Measurements from ENCODE around the gene ZNF236.
A peak's percentile ranks its signal among the peaks of the same experiment; 100 is the strongest.

Gene ZNF236

DNA sequence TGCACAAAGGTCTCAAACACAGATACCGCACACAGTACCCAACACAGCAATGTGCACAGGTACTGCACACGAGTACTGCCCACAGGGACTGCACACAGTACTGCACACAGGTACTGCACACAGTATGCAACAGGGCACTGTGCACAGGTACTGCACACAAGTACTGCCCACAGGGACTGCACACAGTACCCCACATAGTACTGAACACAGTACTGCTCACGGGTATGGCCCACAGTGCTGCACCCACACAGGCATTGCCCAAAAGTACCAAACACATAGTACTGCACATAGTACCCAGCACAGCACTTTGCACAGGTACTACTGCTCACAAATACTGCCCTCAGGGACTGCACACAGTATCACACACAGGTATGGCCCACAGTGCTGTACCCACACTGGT is 73.1 kb downstream of the ZNF236 start:
- ATAC-seq (peak; percentile 28), DNase-seq (no peak)
- H3K27ac Mint-ChIP-seq, result no peak overlapping the region
- H3K9me3 Mint-ChIP-seq, result no peaks in the 10 kb centered on the region
- H3K36me3 Mint-ChIP-seq (ENCODE audit: low read depth), result peaks cover 39% of the 10 kb centered on the region
- H3K27me3 Mint-ChIP-seq, result no peaks in the 10 kb centered on the region
- H3K4me3 Mint-ChIP-seq, result no peak overlapping the region
- no peaks in the 10 kb centered on the region for H3K4me1 Mint-ChIP-seq

DNA sequence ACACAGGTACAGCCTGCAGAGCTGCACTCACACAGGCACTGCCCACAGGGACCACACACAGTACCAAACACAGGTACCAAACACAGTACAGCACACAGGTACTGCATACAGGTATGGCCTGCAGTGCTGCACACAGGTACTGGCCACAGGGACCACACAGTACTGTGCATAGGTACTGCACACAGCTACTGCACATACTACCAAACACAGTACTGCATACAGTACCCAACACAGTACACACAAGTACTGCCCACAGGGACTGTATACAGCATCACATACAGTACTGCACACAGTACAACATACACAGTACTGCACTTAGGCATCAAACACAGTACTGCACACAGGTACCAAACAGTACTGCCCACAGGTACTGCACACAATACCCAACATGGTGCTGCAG is 74.3 kb downstream of the ZNF236 start:
- H3K27me3 Mint-ChIP-seq, result no peaks in the 10 kb centered on the region
- H3K27ac Mint-ChIP-seq, result no peak overlapping the region
- H3K4me3 Mint-ChIP-seq, result no peak overlapping the region
- peak; percentile 39 for ATAC-seq
- peaks cover 34% of the 10 kb centered on the region for H3K36me3 Mint-ChIP-seq (ENCODE audit: low read depth)
- H3K4me1 Mint-ChIP-seq, result no peaks in the 10 kb centered on the region
- H3K9me3 Mint-ChIP-seq, result no peaks in the 10 kb centered on the region
- no peak for DNase-seq

DNA sequence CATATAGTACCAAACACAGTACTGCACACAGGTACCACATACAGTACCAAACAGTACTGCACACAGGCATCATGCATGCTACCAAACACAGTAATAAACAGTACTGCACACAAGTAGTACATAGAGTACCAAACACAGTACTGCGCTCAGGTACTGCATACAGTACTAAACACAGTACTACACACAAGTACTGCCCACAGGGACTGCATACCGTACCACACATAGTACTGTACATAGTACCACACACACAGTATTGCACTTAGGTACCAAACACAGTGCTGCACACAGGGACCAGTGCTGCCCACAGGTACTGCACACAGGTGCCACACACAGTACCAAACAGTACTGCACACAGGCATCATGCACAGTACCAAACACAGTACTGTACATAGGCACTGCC is 74.9 kb downstream of the ZNF236 start:
- H3K4me3 Mint-ChIP-seq, result no peak overlapping the region
- H3K27me3 Mint-ChIP-seq, result no peaks in the 10 kb centered on the region
- H3K9me3 Mint-ChIP-seq, result no peaks in the 10 kb centered on the region
- H3K4me1 Mint-ChIP-seq, result no peaks in the 10 kb centered on the region
- H3K27ac Mint-ChIP-seq, result no peak overlapping the region
- DNase-seq, result no peak
- ATAC-seq, result peak; percentile 35
- H3K36me3 Mint-ChIP-seq (ENCODE audit: low read depth), result peaks cover 33% of the 10 kb centered on the region

DNA sequence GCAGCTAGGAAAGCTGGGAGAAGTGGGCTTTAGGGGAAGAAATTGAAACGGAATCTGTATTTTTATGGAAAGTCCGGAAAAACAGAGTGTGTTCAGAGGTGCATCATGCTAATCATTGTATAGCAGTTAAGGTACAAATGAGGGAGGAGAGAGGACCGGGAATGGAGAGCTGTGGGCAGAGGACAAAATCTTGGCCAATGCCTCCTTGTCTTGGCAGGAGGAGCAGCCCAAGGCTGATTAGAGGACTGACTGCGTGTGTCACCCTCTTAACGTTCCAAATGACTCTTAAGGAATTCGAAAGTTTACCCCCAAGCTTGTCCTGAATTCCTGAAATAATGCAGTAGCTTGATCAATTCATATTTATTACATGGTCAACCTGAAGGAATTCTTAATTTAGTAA is 81.0 kb downstream of the ZNF236 start:
- Mint-ChIP-seq H3K36me3 (ENCODE audit: low read depth) (peaks cover 30% of the 10 kb centered on the region), H3K9me3 (no peaks in the 10 kb centered on the region), H3K27ac (no peak overlapping the region), H3K4me3 (no peak overlapping the region), H3K4me1 (no peaks in the 10 kb centered on the region), H3K27me3 (no peaks in the 10 kb centered on the region)
- no peak for ATAC-seq
- no peak for DNase-seq

DNA sequence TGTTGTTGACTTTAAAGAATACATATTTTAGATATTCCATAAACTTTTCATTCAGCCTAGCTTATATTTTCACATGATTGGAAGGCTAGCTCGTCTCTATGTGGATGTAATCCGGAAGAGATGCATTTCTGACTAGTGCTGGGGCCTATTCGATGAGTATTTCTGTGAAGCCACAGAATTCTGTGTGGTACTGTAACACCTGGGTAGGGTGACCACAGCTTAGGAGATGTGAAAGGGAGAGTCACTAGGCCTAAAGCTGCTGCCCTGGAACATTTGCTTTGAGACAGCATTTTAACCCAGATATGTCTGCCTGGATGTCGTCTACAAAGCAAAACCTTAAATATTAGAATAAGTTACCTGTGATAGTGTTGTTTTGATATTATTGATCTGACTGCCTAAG is 83.5 kb downstream of the ZNF236 start:
- Mint-ChIP-seq H3K4me1 (peaks cover 2% of the 10 kb centered on the region), H3K27me3 (no peaks in the 10 kb centered on the region), H3K36me3 (ENCODE audit: low read depth) (peaks cover 24% of the 10 kb centered on the region), H3K4me3 (no peak overlapping the region), H3K27ac (no peak overlapping the region), H3K9me3 (no peaks in the 10 kb centered on the region)
- ATAC-seq (no peak), DNase-seq (no peak)

DNA sequence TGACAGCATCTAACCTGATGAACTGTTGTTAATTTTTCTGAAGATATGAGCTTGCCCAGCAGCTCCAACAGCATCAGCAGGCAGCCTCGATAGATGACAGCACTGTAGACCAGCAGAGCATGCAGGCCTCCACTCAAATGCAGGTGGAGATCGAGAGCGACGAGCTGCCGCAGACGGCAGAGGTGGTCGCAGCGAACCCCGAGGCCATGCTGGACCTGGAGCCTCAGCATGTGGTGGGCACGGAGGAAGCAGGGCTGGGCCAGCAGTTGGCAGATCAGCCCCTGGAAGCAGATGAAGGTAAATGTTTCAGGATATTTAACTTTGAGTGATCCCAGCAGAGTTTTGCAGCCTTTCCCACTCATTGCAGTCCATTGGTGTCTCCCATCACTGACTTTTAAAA is 85.9 kb downstream of the ZNF236 start:
- Mint-ChIP-seq H3K4me3 (no peak overlapping the region), H3K27ac (no peak overlapping the region), H3K9me3 (no peaks in the 10 kb centered on the region), H3K27me3 (no peaks in the 10 kb centered on the region), H3K36me3 (ENCODE audit: low read depth) (peaks cover 26% of the 10 kb centered on the region), H3K4me1 (peaks cover 2% of the 10 kb centered on the region)
- no peak for ATAC-seq
- DNase-seq, result no peak

DNA sequence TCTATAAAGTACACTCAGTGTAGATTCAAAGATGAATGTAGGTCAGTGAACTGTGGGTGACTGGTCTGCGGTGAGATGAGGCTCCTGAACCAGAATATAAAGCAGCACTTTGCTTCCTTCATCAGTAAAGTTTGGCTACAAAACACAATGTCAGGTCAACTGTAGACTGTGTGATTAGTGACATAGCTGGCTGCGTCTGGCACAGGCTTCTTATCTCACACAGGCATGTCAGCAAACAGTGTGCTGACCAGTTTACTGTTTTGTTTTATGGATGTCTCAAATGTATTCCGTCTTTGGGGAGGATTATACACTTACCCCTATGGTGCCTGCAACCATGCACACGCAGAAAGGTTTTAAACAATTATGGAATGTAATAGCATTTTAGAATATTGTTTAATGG is 87.1 kb downstream of the ZNF236 start:
- H3K27ac Mint-ChIP-seq, result no peak overlapping the region
- ATAC-seq (no peak), DNase-seq (no peak)
- H3K4me1 Mint-ChIP-seq, result peaks cover 7% of the 10 kb centered on the region
- H3K9me3 Mint-ChIP-seq, result no peaks in the 10 kb centered on the region
- H3K4me3 Mint-ChIP-seq, result no peak overlapping the region
- H3K27me3 Mint-ChIP-seq, result no peaks in the 10 kb centered on the region
- H3K36me3 Mint-ChIP-seq (ENCODE audit: low read depth), result peaks cover 34% of the 10 kb centered on the region

DNA sequence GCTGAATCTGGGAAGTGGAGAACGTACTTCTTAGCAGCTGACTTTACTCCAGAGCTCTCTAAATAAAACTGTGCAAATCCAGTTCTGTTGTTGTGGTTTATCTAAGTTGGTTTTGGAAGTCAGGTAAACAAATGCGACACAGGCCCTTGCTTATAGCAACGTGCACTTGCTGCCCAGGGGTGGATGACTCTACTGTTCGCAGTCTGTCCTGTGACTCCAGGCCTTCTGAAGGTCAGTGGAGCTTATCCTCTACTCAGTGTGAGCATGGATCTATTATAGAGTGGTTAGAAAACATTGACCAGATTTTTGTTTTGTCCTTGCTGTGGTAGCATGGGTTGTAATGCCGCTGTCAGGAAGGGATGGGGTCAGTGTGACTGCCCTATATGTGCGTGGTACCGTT is 89.1 kb downstream of the ZNF236 start:
- Mint-ChIP-seq H3K4me3 (no peak overlapping the region), H3K36me3 (ENCODE audit: low read depth) (peaks cover 35% of the 10 kb centered on the region), H3K4me1 (peaks cover 8% of the 10 kb centered on the region), H3K9me3 (no peaks in the 10 kb centered on the region), H3K27ac (no peak overlapping the region), H3K27me3 (no peaks in the 10 kb centered on the region)
- DNase-seq (no peak), ATAC-seq (no peak)

DNA sequence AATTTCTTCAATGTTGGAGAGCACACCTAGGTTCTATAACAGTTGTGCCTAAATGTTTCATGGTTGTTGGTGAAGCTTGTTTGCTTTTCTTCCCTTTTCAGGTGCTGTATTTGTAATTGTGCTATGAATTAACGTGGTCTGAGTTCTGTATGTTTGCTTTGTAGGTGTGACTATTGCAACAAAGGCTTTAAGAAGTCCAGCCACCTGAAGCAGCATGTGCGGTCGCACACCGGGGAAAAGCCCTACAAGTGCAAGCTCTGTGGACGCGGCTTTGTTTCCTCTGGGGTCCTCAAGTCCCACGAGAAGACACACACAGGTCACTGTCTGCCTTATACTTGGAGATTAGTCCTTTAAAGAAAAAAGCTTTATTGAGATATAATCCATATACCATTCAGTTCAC is 91.2 kb downstream of the ZNF236 start:
- no peaks in the 10 kb centered on the region for H3K27me3 Mint-ChIP-seq
- H3K4me3 Mint-ChIP-seq, result no peak overlapping the region
- peaks cover 24% of the 10 kb centered on the region for H3K36me3 Mint-ChIP-seq (ENCODE audit: low read depth)
- ATAC-seq (no peak), DNase-seq (no peak)
- H3K27ac Mint-ChIP-seq, result peak overlapping the region; percentile 33
- peaks cover 8% of the 10 kb centered on the region for H3K4me1 Mint-ChIP-seq
- H3K9me3 Mint-ChIP-seq, result no peaks in the 10 kb centered on the region

DNA sequence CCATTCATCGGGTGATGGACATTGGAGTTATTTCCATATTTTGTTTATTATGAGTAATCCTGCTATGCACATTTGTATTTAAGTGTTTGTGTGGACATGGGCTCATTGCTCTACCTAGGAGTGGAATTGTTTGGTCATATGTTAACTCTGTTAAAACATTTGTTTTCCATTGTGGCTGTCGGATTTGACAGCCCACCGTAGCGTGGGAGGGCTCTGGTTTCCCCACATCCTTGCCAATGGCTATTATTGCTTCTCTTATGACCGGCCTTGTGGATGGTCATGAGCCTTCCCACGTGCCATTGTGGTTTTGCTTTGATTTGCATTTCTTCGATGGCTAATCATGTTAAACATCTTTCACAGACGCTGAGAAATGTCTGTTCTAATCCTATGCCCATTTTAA is 92.0 kb downstream of the ZNF236 start:
- Mint-ChIP-seq H3K36me3 (ENCODE audit: low read depth) (peaks cover 21% of the 10 kb centered on the region), H3K4me1 (peaks cover 8% of the 10 kb centered on the region), H3K27me3 (no peaks in the 10 kb centered on the region), H3K9me3 (no peaks in the 10 kb centered on the region), H3K27ac (peak overlapping the region; percentile 33), H3K4me3 (no peak overlapping the region)
- ATAC-seq (no peak), DNase-seq (no peak)

DNA sequence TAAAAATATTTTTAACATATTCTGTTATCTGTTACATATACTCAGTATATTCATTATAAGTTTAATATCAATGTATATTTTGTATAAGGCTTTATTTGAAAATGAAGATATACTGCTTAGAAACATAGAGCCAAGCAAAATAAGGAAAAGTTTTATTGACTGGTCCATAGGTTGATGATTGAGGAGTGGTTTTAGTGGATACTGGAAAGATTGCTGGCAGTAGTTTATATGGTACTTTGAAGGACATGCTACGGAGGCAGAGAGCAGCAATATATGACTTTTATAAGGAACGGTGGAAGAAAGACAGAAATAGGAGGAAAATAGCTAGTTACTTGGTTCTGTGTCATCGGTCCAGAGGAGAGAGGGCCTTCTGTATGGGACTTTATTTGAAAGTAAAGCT is 92.4 kb downstream of the ZNF236 start:
- no peaks in the 10 kb centered on the region for H3K27me3 Mint-ChIP-seq
- no peak overlapping the region for H3K4me3 Mint-ChIP-seq
- peak overlapping the region; percentile 29 for H3K27ac Mint-ChIP-seq
- no peaks in the 10 kb centered on the region for H3K9me3 Mint-ChIP-seq
- peaks cover 8% of the 10 kb centered on the region for H3K4me1 Mint-ChIP-seq
- ATAC-seq, result no peak
- no peak for DNase-seq
- peaks cover 22% of the 10 kb centered on the region for H3K36me3 Mint-ChIP-seq (ENCODE audit: low read depth)

DNA sequence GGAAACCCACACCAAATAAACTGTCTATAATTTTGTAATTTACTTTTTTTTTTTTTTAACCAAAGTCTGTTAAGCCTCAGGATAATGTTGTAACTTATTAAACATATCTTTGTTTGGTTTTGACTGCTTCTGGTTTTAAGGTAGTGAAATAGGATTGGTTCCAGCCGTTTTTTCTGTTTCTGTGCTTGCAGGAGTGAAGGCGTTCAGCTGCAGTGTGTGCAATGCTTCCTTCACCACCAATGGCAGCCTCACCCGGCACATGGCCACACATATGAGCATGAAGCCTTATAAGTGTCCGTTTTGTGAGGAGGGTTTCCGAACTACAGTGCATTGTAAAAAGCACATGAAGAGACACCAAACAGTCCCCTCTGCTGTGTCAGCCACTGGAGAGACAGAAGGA is 93.1 kb downstream of the ZNF236 start:
- H3K27me3 Mint-ChIP-seq, result no peaks in the 10 kb centered on the region
- DNase-seq (no peak), ATAC-seq (no peak)
- H3K27ac Mint-ChIP-seq, result no peak overlapping the region
- peaks cover 26% of the 10 kb centered on the region for H3K36me3 Mint-ChIP-seq (ENCODE audit: low read depth)
- H3K9me3 Mint-ChIP-seq, result no peaks in the 10 kb centered on the region
- peaks cover 6% of the 10 kb centered on the region for H3K4me1 Mint-ChIP-seq
- H3K4me3 Mint-ChIP-seq, result no peak overlapping the region

DNA sequence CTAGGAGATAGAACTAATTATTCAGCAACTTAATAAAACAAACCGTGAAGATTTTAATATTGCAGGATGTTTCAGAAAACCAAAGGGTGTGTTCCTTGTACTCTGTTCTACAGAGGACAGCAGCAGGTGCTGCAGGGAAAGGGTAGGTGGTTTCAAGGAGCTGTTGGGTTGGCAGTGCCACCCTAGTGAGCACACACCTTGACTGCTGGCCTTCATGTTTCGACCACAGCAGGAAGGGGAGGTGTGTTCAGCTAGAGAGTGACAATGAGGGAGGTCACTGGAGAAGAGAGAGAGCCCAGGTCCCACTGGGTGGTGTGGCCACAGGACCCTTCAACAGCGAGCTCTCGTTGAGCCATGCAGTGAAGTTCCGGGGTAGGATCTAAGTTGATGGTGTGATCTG is 98.6 kb downstream of the ZNF236 start:
- DNase-seq (no peak), ATAC-seq (no peak)
- Mint-ChIP-seq H3K27ac (no peak overlapping the region), H3K36me3 (ENCODE audit: low read depth) (peaks cover 28% of the 10 kb centered on the region), H3K9me3 (no peaks in the 10 kb centered on the region), H3K27me3 (no peaks in the 10 kb centered on the region), H3K4me3 (no peak overlapping the region), H3K4me1 (peaks cover 12% of the 10 kb centered on the region)

DNA sequence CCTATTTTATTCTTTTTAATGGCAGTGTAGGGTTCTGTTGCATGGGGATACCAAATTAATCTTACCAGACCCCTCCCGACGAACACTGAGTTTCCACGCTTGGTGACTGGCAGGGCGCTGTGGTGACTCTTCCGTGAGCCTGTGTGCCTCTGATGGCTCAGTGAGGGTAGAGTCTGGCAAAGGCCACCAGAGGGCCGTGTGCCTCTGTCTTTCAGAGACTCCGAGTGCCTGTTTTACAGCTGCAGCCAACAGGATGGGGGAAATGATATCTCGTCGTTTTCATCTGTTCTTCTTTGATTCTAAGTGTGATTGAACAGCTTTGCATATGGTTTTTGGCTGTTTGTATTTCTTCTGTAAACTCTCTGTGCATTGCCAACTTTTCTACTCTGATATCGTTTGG is 99.8 kb downstream of the ZNF236 start:
- H3K27me3 Mint-ChIP-seq, result no peaks in the 10 kb centered on the region
- H3K4me1 Mint-ChIP-seq, result peaks cover 12% of the 10 kb centered on the region
- no peak overlapping the region for H3K27ac Mint-ChIP-seq
- peak; percentile 24 for DNase-seq
- H3K36me3 Mint-ChIP-seq (ENCODE audit: low read depth), result peaks cover 28% of the 10 kb centered on the region
- no peak overlapping the region for H3K4me3 Mint-ChIP-seq
- peak; percentile 95 for ATAC-seq
- H3K9me3 Mint-ChIP-seq, result no peaks in the 10 kb centered on the region

DNA sequence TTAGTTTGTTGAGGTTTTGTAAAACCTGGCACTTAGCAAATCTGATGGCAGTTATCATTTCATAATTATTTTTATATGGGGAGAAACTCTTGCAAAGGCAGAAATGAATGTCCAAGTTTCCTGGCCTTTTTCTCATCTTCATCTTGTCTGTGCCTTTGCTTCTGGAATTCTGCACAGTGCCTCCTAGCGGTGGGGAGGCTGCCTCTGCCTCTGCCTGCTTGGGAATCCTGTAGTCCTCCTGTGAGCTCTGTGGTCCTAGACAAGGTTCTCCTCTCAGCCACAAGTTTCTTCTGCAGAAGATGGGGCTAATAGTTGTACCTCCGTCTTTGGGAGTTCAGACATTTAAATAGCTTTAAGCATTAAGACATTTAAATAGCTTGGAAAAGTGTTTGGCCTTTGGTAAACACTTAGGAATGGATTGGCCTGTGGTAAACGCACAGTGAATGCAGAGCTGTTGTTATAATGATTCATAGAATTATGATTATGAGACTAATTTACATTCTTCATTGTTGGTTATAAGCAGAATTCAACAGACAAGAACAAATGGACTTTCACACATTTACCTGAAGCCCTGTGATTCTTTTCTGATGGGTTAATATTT is 101.2 kb downstream of the ZNF236 start:
- DNase-seq (no peak), ATAC-seq (no peak)
- Mint-ChIP-seq H3K4me3 (no peak overlapping the region), H3K27ac (no peak overlapping the region), H3K9me3 (no peaks in the 10 kb centered on the region), H3K4me1 (peaks cover 12% of the 10 kb centered on the region), H3K36me3 (ENCODE audit: low read depth) (peaks cover 34% of the 10 kb centered on the region), H3K27me3 (no peaks in the 10 kb centered on the region)

DNA sequence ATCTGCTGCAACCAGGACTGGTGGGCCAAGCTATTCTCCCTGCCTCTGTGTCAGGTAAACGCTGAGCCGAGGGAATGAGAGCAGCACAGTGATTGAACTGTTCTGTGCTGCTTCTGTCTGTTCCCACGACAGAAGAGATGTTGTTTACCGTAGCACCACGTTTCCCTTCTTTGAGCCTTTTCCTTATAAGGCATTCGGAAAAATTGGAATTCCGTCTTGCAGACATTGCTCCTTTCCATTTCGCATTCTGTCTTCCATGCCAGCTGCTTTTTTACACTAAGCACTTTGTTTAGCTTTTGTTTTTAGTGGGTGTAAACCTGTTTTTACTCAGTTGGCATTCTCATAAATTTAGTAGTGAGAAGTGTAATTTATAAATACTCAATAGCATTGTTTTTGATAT is 103.1 kb downstream of the ZNF236 start:
- no peak for ATAC-seq
- no peak for DNase-seq
- Mint-ChIP-seq H3K27ac (no peak overlapping the region), H3K27me3 (no peaks in the 10 kb centered on the region), H3K4me1 (peaks cover 12% of the 10 kb centered on the region), H3K4me3 (no peak overlapping the region), H3K36me3 (ENCODE audit: low read depth) (peaks cover 36% of the 10 kb centered on the region), H3K9me3 (no peaks in the 10 kb centered on the region)

Data from activated naive CD8-positive, alpha-beta T cell treated with anti-CD3 and anti-CD28 coated beads, Interleukin-2, amount 50 U/mL, for 24 hours (primary cell).